IPS-18c (cell line): ENCODE results near the gene TBX20.
"Not testable (repeated sequence)": the region's sequence is repeated elsewhere in the genome, so short reads cannot be mapped to it uniquely, and the experiment has no call there.

ENCODE experiments used
- H3K4me3 ChIP-seq: 2 replicates; pipeline ENCODE4 v1.7.0; 2013; ENCODE audit warnings: low read depth, mild to moderate bottlenecking, low read length, moderate library complexity; ENCODE audit not compliant: insufficient read depth
- H3K9me3 ChIP-seq: one replicate; pipeline ENCODE4 v1.6.1; 2013; ENCODE audit warnings: mild to moderate bottlenecking, low read length, moderate library complexity; ENCODE audit not compliant: control insufficient read depth, insufficient read depth

Gene TBX20

DNA sequence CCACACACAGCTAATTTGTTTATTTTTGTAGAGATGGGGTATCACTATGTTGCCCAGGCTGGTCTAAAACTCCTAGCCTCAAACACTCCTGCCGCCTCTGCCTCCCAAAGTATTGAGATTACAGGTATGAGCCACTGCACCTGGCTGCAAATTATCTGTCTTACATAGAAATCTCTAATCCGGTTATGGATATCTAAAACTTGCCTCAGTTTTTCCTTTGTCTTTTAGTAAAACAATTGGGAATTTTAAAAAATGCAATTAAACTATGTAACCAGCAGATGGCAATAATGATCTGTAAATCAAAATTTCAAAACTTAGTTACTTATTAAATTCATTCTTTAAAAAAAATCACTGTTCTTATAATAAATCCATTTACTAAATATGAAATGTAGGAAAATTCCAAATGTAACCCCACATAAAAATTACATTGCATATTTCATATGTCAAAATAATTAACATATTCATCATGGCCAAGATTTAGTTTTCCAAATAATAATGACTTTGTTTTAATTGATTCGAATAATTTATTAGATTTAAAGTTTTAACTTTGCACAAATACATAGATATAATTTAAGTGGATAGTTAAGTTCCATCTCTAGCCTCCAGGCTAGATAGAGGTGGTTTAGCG lies 63.6 kb downstream of the TBX20 start:
- not testable (repeated sequence) for H3K9me3 ChIP-seq, H3K4me3 ChIP-seq

DNA sequence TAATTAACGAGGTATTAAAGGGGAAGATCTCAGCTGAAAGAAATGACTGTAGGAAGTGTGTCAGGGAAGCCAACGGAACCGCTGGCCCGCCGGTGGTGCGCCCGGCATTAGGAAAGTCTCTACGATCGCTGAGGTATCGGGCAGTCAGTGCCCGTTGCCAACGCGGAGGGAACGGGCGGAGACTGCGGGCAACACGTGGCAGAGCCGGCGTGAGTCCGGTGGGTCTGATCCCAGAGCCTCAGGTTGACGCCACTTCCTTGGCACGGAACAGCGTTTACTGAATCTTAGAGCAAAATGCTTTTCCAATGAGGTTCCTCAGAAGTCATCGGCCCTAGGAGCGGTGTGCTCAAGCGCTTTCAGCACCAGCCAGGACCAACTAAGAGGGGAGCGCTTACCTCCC lies 67.1 kb downstream of the TBX20 start:
- not testable (repeated sequence) for H3K9me3 ChIP-seq
- H3K4me3 ChIP-seq: peak overlapping the region; percentile 55

DNA sequence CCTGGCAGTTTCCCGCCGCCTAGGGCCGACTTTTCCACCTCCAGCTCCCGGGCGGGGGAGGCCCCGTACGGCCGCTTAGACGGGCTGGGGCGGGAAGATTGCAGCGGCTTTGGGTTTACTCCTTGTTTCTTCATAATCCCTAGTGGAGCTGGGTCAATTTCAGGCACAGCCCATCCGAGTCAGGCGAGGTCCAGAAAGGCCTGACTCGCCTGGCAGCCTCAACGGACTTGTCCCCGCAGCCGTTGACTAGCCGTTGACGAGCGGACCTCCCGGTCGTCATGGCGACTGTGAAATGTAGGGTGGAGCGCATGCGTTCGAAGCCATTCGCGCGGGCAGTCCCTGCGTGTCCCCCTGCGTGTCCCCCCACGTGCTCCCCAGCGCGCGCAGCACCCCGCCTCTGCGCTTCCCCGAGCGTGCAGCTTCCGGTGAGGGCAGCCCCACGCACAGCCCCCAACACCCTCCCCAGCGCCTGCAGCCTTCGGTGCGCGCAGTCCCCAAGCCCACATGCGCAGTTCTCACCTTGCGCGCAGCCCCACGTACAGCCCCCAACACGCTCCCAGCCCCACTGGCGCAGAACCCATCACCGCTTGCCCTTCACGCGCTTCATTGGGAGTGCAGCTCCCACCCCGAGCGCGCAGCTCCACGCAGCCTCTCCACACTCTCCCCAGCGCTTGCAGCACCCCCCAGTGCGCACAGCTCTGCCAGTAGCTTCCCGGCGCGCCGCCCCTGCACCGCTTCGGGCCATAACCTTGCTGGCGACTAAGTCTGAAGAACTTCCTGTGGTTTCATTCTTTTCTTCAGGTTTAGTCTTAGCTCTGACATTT lies 67.8 kb downstream of the TBX20 start:
- Histone ChIP-seq H3K4me3 (peak overlapping the region; percentile 55), H3K9me3 (no peaks in the 10 kb centered on the region)

DNA sequence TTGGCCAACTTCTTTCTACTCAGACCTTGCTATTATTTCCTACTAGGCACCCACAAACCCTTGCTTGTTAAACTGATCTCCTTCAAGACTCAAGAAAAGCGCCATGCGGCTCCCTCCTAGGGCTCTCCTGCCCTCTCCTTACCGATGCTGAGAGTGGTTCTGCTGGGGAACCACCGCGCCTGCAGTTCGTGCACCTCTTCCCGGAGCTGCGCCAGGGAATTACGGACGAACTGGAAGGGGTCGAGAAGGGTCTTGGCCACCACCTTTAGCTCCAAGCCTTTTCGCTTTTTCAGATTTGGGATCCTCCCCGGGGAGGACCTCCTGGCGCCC lies 68.4 kb downstream of the TBX20 start:
- H3K9me3 ChIP-seq: not testable (repeated sequence)
- H3K4me3 ChIP-seq: peak overlapping the region; percentile 55; the same call in 1 of the 2 replicates

DNA sequence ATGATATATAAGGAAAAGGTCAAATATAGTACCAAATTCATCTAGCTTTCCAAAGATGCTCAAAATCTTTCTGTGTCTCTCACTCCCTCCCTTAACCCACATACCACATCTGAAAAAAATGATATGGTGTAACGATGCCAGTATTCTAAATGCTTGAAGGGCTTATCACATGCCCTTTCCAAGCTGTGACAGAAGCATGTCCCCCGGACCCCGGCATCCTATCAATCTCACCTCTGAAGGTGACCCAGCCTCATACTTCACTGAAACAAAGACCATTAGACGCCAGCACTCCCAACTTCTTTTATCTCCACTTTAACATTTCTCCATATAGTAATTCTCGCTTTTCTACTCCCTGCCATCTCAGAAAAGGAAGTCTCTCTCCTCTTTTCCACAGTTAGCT lies 68.9 kb downstream of the TBX20 start:
- H3K4me3 ChIP-seq: not testable (repeated sequence)

DNA sequence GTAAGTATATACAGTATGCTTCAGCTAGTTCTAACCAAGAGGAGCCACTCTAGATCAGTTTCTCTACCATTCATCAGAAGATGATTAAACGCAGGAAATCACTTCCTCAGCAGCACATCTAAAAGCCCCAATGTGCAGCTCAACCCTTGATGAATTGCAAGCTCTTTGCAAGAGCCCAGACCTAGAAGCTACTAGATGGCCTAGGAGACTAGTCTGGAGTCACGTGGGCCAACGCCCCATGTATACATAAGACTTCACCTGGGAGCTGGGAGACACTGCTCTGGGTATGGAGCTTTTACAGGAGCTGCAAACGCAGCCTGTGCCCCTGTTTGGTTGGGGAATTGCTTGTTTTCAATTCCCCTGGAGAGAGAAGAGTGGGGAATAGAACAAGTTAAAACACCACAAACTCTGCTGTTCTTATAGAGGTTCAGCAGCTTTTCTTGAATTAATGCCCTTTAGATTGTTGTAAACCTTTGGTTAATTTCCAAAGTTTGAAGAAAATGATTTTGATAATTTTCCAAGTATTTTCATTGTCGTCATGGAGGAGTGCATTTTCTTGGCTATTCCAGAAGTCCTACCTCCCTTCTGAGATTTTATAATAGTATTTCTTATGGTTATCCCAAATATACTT lies 69.9 kb downstream of the TBX20 start:
- H3K9me3 ChIP-seq, H3K4me3 ChIP-seq: not testable (repeated sequence)

More for the DNA sequence above, 68.9 kb downstream of the TBX20 start:
- H3K9me3 ChIP-seq: not testable (repeated sequence)

DNA sequence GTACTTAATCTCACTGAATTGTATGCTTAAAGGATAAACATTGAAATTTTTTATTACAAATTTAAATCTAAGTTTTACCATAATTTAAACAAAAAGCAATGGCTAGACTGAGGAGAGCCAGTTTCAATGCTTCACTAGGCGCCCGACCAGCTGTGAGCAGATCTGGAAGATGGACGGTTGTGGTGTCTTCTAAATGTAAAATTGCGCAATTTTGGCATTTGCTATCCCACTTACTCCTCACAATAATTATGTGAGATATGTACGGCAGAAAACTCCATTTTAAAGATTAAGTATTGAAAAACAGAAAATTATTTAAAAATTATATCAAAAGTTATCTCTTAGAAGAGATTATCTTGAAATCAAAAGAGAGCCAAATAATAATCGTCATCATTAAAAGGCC lies 73.2 kb downstream of the TBX20 start:
- not testable (repeated sequence) for H3K9me3 ChIP-seq, H3K4me3 ChIP-seq

DNA sequence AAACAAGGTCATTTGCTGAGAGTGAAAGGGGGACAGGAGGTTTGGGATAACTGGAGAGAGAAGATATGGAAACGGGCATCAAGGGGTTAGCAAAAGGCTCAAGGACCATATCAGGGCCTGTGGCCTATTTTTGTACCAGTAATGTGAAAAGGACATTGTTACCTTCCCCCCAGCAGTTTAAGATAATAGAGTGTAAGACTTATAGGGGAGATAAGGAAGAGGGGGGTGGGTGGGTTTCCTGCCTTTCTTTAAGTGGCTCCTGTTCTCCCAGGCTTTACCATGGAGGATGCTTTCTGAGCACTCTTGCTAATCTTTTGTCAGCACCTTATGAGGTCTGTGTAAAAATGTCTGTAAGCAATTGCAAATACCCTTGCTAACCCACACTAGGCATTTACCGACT lies 80.7 kb downstream of the TBX20 start:
- H3K4me3 ChIP-seq, H3K9me3 ChIP-seq: not testable (repeated sequence)

DNA sequence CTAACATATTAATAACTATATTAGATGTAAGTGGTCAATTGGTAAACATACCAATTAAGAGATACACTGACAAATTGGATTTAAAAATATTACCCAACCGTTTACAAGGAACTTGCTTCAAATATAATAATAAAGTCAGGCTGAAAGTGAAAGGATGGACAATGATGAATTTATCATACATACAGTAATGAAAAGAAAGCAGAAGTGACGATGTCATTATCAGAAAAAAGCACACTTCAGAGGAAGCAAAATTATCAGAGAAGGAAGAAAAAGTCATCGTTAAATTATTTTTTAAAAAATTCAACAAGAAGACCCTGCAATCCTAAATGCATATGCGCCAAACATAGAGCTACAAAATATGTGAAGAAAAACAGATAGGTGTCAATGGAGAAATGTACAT lies 81.8 kb downstream of the TBX20 start:
- H3K4me3 ChIP-seq, H3K9me3 ChIP-seq: not testable (repeated sequence)

DNA sequence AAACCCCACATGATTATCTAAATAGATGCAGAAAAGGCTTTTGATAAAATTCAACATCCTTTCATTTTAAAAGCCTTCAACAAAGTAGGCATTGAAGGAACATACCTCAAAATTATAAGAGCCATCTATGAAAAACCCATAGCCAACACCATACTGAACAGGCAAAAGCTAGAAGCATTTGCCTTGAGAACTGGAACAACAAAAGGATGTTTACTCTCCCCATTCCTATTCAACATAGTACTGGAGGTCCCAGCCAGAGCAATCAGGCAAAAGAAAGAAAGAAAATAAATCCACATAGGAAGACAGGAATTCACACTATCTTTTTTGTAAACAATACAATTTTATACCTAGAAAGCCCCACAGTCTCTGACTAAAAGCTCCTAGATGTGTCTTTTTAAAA lies 86.2 kb downstream of the TBX20 start:
- H3K9me3 ChIP-seq, H3K4me3 ChIP-seq: not testable (repeated sequence)

DNA sequence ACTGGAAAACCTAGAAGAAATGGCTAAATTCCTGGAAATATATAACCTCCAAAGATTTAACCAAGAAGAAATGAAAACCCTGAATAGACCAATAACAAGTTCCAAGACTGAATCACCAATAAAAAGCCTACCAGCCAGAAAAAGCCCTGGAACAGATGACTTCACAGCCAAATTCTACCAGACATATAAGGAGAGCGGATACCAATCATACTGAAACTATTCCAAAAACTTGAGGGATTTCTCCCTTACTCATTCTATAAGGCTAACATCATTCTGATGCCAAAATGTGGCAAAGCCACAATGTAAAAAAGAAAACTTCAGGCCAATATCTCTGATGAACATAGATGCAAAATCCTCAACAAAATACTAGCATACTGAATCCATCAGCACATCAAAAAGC lies 86.7 kb downstream of the TBX20 start:
- not testable (repeated sequence) for H3K4me3 ChIP-seq, H3K9me3 ChIP-seq

DNA sequence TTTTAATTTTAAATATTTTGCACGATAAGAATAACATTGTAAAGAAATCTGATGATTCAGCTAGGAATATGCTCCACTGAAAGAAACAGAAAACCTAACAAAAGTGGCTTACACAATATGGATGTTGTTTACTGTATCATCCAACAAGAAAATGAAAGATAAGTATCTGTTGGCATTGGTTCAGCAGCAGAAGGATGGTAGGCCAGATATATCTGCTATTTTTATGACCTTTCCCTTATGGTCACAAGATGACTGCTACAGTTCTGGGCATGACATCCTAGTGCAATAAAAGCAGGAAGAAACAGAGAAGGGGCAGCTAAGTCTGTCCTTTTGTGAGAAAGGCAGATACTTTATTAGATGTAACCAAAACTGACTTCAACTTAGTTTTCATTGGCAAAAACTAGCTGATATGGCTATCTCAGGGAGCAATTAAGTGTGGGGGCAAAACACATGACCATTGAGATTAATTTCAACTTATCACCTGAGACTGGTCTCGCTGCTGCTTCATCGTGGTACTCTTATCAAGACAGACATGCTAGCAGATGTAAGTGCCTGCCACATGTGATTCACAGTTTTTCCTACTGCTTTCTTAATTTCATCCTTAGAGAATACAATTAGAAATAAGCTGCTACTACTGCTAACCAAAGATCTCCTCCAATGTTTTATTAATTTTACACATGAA lies 92.7 kb downstream of the TBX20 start:
- not testable (repeated sequence) for H3K4me3 ChIP-seq, H3K9me3 ChIP-seq
